GM21786 (cell line): ENCODE results near the gene CFDP1.

ENCODE experiments used
- ATAC-seq: cut with Tn5 transposase; IDR thresholded peaks from one replicate; pipeline ENCODE4 v1.9.1; 2021; ENCODE audit not compliant: unreplicated experiment

CFDP1 gene

GRCh38 chr16:75326333-75326732 lies 107.0 kb downstream of the CFDP1 start:
- ATAC-seq: no peak

- no peak for ATAC-seq
Measured at GRCh38 chr16:75323933-75324332, 109.4 kb downstream of the CFDP1 start.

- no peak for ATAC-seq
Measured at GRCh38 chr16:75323198-75323597, 110.1 kb downstream of the CFDP1 start.

- ATAC-seq: no peak
Measured at GRCh38 chr16:75322740-75323139, 110.6 kb downstream of the CFDP1 start.

- no peak for ATAC-seq
Measured at GRCh38 chr16:75320435-75320834, 112.9 kb downstream of the CFDP1 start.

- peak; percentile 82 for ATAC-seq
Measured at GRCh38 chr16:75319513-75320411, 113.5 kb downstream of the CFDP1 start.

GRCh38 chr16:75318737-75319136 lies 114.6 kb downstream of the CFDP1 start:
- ATAC-seq: no peak

- ATAC-seq: no peak
Measured at GRCh38 chr16:75317532-75317931, 115.8 kb downstream of the CFDP1 start.

- ATAC-seq: no peak
Measured at GRCh38 chr16:75317101-75317522, 116.2 kb downstream of the CFDP1 start.

- no peak for ATAC-seq
Measured at GRCh38 chr16:75315539-75316306, 117.6 kb downstream of the CFDP1 start.

- ATAC-seq: no peak
Measured at GRCh38 chr16:75312875-75313274, 120.4 kb downstream of the CFDP1 start.

GRCh38 chr16:75311383-75311938 lies 121.8 kb downstream of the CFDP1 start:
- ATAC-seq: no peak

GRCh38 chr16:75310541-75310940 lies 122.8 kb downstream of the CFDP1 start:
- no peak for ATAC-seq

- no peak for ATAC-seq
Measured at GRCh38 chr16:75309899-75310430, 123.3 kb downstream of the CFDP1 start.

- ATAC-seq: no peak
Measured at GRCh38 chr16:75309156-75309555, 124.1 kb downstream of the CFDP1 start.

- ATAC-seq: no peak
Measured at GRCh38 chr16:75308011-75308410, 125.3 kb downstream of the CFDP1 start.

GRCh38 chr16:75307506-75307905 lies 125.8 kb downstream of the CFDP1 start:
- ATAC-seq: no peak

GRCh38 chr16:75306099-75306762 lies 127.1 kb downstream of the CFDP1 start:
- no peak for ATAC-seq

GRCh38 chr16:75305364-75306098 lies 127.8 kb downstream of the CFDP1 start:
- peak; percentile 84 for ATAC-seq
